Parietal lobe (tissue), 2 donors: ENCODE data around the gene GNA14. TPM values are rescaled to one million over a fixed set of nuclear protein-coding genes. Genes with fewer than 3 reads are reported as not detected.

Experiments used
- small RNA-seq: library from RNA; depleted of rRNA; stranded (forward); fragments of <200 nt; gene quantifications from one replicate; pipeline ENCODE3, GENCODE V24; 2014; ENCODE audit warnings: low replicate concordance
- total RNA-seq: library from RNA; depleted of rRNA; stranded (reverse); fragments of >200 nt; gene quantifications from one replicate; pipeline ENCODE4 v1.2.3, GENCODE V29; 2014

Gene GNA14
- total RNA-seq, result 0.94 TPM

DNA sequence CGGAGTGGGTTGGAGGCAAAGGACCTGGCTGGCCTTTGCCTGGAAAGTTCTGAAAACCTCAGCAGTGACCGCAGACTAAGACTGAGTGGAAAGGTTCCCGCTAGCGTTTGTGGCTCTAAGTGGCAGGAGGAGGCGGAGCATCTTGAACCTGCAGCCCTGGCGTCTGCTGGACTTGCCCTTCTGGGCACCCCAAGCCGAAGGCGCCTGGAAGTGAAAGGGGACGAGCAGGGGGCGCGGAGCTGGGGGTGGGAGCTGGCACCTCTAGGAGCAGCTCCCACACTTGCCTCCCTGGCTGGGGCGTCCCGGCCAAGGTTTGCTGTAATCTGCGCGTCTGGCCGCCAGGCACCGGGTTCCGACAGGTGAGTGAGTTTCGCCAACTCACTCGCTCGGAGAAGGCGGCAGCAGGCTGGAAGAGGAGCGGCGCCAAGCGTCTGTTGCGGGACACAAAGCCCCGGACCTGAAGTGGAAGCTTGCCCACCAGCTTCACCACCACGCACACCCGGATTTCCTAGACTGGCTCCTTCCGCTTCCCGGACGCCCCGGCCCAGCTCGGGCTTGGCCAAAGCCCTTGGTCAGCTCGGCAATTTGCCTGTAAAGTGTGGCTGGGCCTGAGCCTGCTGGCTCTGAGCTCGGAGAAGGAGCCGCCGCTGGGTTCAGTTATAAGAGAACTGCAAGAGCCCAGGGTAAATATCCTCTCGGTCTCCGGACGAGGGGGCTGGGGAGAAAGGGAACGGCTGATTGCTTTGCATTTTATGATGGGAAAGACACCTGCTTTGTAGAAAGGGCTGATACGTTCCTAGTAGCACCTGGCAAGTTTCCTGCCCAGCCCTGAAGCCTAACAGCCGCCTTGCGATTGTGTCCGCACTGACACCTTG, at the start of gene GNA14:
Gene GNA14 (minus strand): TSS at position 89 of the 875 bp plus-strand sequence. CDS start 529 bp downstream, outside the sequence.

Small RNA genes within 50 kb of the gene (small RNA-seq; reads per million reads assigned to genes)
- gene RNU6-1303P, result not detected
